Panc1 (cell line): ENCODE measurements around the gene DPH6.

Source experiments
- TCF7L2 ChIP-seq: IDR thresholded peaks from 2 replicates; pipeline ENCODE4 v1.6.1; 2011; ENCODE audit warnings: mild to moderate bottlenecking, low read depth, low read length, inconsistent platforms
- TF ChIP-seq, protein P1 (sequence below): fragments of 450-650 bp; IDR thresholded peaks from 2 replicates; pipeline ENCODE4 v1.5.1; 2017; ENCODE audit warnings: mild to moderate bottlenecking

DNA sequence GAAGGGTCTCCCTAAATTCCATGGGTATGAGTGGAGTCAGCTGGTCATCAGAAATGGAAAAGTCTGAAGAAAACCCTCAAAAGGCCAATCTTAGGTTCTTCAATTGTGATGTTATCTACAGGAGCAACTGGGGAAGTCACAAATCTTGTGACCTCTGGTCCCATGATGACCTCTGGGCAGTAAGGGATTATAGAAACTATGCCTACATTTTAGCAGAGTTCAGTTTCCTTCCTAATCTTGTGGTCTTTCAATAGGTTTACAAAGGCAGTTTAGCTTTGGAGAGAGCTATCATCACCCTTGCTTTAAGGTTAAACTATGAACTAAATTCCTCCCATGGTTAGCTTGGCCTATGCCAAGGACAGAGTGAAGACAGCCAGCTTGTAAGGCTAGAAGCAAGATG lies 225.1 kb downstream of the DPH6 start:
- TF ChIP-seq, protein P1, sequence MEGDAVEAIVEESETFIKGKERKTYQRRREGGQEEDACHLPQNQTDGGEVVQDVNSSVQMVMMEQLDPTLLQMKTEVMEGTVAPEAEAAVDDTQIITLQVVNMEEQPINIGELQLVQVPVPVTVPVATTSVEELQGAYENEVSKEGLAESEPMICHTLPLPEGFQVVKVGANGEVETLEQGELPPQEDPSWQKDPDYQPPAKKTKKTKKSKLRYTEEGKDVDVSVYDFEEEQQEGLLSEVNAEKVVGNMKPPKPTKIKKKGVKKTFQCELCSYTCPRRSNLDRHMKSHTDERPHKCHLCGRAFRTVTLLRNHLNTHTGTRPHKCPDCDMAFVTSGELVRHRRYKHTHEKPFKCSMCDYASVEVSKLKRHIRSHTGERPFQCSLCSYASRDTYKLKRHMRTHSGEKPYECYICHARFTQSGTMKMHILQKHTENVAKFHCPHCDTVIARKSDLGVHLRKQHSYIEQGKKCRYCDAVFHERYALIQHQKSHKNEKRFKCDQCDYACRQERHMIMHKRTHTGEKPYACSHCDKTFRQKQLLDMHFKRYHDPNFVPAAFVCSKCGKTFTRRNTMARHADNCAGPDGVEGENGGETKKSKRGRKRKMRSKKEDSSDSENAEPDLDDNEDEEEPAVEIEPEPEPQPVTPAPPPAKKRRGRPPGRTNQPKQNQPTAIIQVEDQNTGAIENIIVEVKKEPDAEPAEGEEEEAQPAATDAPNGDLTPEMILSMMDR = no peak
- TF ChIP-seq TCF7L2 = no peak
